Measurements from ENCODE around the gene MMEL1.

- no peak for TF ChIP-seq CTCF (IDR thresholded peaks at IDR 0.05)
- TF ChIP-seq POLR2AphosphoS5 (IDR thresholded peaks at IDR 0.05) = no peak
Measured at GRCh38 chr1:2544093-2544874, 88.5 kb downstream of the MMEL1 start.

Measured in suprapubic skin (tissue), 3 donors.